Measurements from ENCODE around the gene TTC27.

TTC27 gene

GRCh38 chr2:32758232-32758631 lies 130.4 kb downstream of the TTC27 start:
- DNase-seq, result no peak

- no peak for DNase-seq
Observed at GRCh38 chr2:32760628-32761027, 132.8 kb downstream of the TTC27 start.

- DNase-seq, result no peak
Observed at GRCh38 chr2:32768387-32769174, 140.7 kb downstream of the TTC27 start.

- DNase-seq, result no peak
Observed at GRCh38 chr2:32770360-32770759, 142.5 kb downstream of the TTC27 start.

GRCh38 chr2:32772638-32773447 lies 145.0 kb downstream of the TTC27 start:
- peak; percentile 71 for DNase-seq

- DNase-seq, result no peak
Observed at GRCh38 chr2:32773448-32773808, 145.6 kb downstream of the TTC27 start.

- DNase-seq, result no peak
Observed at GRCh38 chr2:32775954-32776353, 148.1 kb downstream of the TTC27 start.

- DNase-seq, result no peak
Observed at GRCh38 chr2:32777714-32778113, 149.9 kb downstream of the TTC27 start.

- DNase-seq, result no peak
Observed at GRCh38 chr2:32780961-32781360, 153.1 kb downstream of the TTC27 start.

- DNase-seq, result no peak
Observed at GRCh38 chr2:32783469-32783868, 155.6 kb downstream of the TTC27 start.

GRCh38 chr2:32783933-32784332 lies 156.1 kb downstream of the TTC27 start:
- no peak for DNase-seq

GRCh38 chr2:32787207-32787606 lies 159.4 kb downstream of the TTC27 start:
- no peak for DNase-seq

- no peak for DNase-seq
Observed at GRCh38 chr2:32788114-32788513, 160.3 kb downstream of the TTC27 start.

GRCh38 chr2:32792416-32792815 lies 164.6 kb downstream of the TTC27 start:
- DNase-seq, result no peak

- DNase-seq, result peak; percentile 86
Observed at GRCh38 chr2:32798829-32799228, 171.0 kb downstream of the TTC27 start.

- DNase-seq, result peak; percentile 20
Observed at GRCh38 chr2:32801741-32802140, 173.9 kb downstream of the TTC27 start.

GRCh38 chr2:32802877-32803276 lies 175.0 kb downstream of the TTC27 start:
- no peak for DNase-seq

GRCh38 chr2:32804205-32804604 lies 176.4 kb downstream of the TTC27 start:
- no peak for DNase-seq

- no peak for DNase-seq
Observed at GRCh38 chr2:32805104-32806095, 177.6 kb downstream of the TTC27 start.

GRCh38 chr2:32806857-32807256 lies 179.0 kb downstream of the TTC27 start:
- no peak for DNase-seq

- no peak for DNase-seq
Observed at GRCh38 chr2:32807662-32808061, 179.8 kb downstream of the TTC27 start.

- DNase-seq, result peak; percentile 44
Observed at GRCh38 chr2:32810909-32811495, 183.2 kb downstream of the TTC27 start.

- no peak for DNase-seq
Observed at GRCh38 chr2:32811696-32812095, 183.8 kb downstream of the TTC27 start.
